ENCODE measurements around the gene CD44.

CD44 gene

DNA sequence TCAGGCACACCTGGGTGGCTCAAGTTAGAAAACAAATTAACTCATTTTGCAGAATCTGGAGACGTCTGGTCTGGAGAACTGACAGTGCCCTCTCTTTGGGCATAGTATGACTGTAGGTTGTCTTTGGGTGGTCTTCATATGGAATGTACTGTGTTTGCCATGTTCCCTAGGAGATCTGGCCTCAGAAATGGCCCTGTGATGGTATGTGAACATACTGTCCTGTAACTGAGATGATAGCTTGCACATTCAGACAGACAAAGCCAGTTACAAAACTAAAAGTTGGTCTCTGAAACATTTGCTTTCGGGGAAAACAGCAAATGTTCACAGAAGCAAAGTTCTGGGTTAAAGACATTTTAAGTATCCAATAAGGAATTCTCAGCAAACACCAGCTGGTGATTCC lies 29.7 kb downstream of the CD44 start:
- Histone ChIP-seq H3K4me1 (ENCODE audit: control insufficient read depth, insufficient read depth, low read length, poor library complexity, severe bottlenecking) (peaks cover 43% of the 10 kb centered on the region), H3K4me3 (ENCODE audit: extremely low read depth, insufficient read depth, low read length, poor library complexity, severe bottlenecking) (no peak overlapping the region), H3K27ac (ENCODE audit: low read depth, low read length, severe bottlenecking) (no peak overlapping the region), H3K36me3 (ENCODE audit: control insufficient read depth, insufficient read depth, low read length) (peaks cover 58% of the 10 kb centered on the region), H3K9me3 (ENCODE audit: control insufficient read depth, low read length) (no peaks in the 10 kb centered on the region)
- WGBS, 2 experiments (ENCODE audit: insufficient coverage in 2 of 2), result 88 to 92% methylated on average over 2 of the region's 2 CpGs

GRCh38 chr11:35169112-35169511 lies 30.1 kb downstream of the CD44 start:
- no peaks in the 10 kb centered on the region for H3K9me3 ChIP-seq (ENCODE audit: control insufficient read depth, low read length)
- H3K4me1 ChIP-seq (ENCODE audit: control insufficient read depth, insufficient read depth, low read length, poor library complexity, severe bottlenecking), result peaks cover 48% of the 10 kb centered on the region
- WGBS, 2 experiments (ENCODE audit: insufficient coverage in 2 of 2), result 100% methylated on average over 1 of the region's 2 CpGs; no CpG with 5 or more reads in 1 of the 2 experiments
- no peak overlapping the region for H3K27ac ChIP-seq (ENCODE audit: low read depth, low read length, severe bottlenecking)
- peaks cover 53% of the 10 kb centered on the region for H3K36me3 ChIP-seq (ENCODE audit: control insufficient read depth, insufficient read depth, low read length)
- no peak overlapping the region for H3K4me3 ChIP-seq (ENCODE audit: extremely low read depth, insufficient read depth, low read length, poor library complexity, severe bottlenecking)

DNA sequence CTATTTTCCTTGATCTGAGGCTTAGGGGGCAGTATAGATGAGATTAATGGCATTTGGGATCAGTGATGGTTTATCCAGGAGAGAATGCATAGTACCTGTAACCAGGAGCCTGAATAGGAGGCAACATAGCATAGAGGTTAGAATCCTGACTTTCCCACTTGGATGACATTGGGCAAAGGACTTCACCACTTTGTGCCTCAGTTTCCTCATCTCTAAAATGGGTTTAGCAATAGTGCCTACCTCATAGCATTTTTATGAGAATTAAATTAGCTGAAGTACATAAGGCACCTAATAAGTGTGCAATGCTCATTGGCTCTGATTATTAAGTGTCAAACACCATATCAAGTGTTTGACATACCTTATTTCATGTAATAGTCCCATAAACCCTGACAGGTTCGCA lies 30.8 kb downstream of the CD44 start:
- no peak overlapping the region for H3K27ac ChIP-seq (ENCODE audit: low read depth, low read length, severe bottlenecking)
- H3K9me3 ChIP-seq (ENCODE audit: control insufficient read depth, low read length), result no peaks in the 10 kb centered on the region
- no peak overlapping the region for H3K4me3 ChIP-seq (ENCODE audit: extremely low read depth, insufficient read depth, low read length, poor library complexity, severe bottlenecking)
- WGBS, 2 experiments (ENCODE audit: insufficient coverage in 2 of 2), result no CpG with 5 or more reads among the region's 1 CpG
- peaks cover 47% of the 10 kb centered on the region for H3K36me3 ChIP-seq (ENCODE audit: control insufficient read depth, insufficient read depth, low read length)
- peaks cover 49% of the 10 kb centered on the region for H3K4me1 ChIP-seq (ENCODE audit: control insufficient read depth, insufficient read depth, low read length, poor library complexity, severe bottlenecking)

DNA sequence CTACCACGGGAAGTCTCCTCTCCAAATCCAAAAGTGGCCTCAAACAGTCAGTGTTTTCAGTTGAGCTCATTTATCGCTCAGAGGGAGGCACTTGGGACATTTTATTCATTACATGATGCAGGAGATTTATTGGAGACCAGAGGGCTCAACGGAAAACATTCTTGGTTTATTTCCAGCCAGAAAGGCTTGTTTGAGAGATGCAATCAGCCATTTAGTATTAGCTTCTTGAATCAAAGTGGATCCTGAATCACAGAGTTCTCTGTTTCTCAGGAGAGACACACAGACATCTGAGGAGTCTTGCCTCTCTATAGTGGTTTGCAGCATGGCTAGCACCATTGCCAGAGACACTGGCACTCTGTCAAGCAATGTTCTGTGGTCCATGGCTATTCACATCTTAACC lies 31.5 kb downstream of the CD44 start:
- 93 to 96% methylated on average over 2 to 3 of the region's 3 CpGs for WGBS, 2 experiments (ENCODE audit: insufficient coverage in 2 of 2)
- peaks cover 39% of the 10 kb centered on the region for H3K36me3 ChIP-seq (ENCODE audit: control insufficient read depth, insufficient read depth, low read length)
- H3K9me3 ChIP-seq (ENCODE audit: control insufficient read depth, low read length), result no peaks in the 10 kb centered on the region
- H3K4me3 ChIP-seq (ENCODE audit: extremely low read depth, insufficient read depth, low read length, poor library complexity, severe bottlenecking), result no peak overlapping the region
- no peak overlapping the region for H3K27ac ChIP-seq (ENCODE audit: low read depth, low read length, severe bottlenecking)
- H3K4me1 ChIP-seq (ENCODE audit: control insufficient read depth, insufficient read depth, low read length, poor library complexity, severe bottlenecking), result peaks cover 45% of the 10 kb centered on the region

GRCh38 chr11:35171226-35171625 lies 32.3 kb downstream of the CD44 start:
- peaks cover 38% of the 10 kb centered on the region for H3K4me1 ChIP-seq (ENCODE audit: control insufficient read depth, insufficient read depth, low read length, poor library complexity, severe bottlenecking)
- H3K27ac ChIP-seq (ENCODE audit: low read depth, low read length, severe bottlenecking), result no peak overlapping the region
- no peak overlapping the region for H3K4me3 ChIP-seq (ENCODE audit: extremely low read depth, insufficient read depth, low read length, poor library complexity, severe bottlenecking)
- no peaks in the 10 kb centered on the region for H3K9me3 ChIP-seq (ENCODE audit: control insufficient read depth, low read length)
- peaks cover 36% of the 10 kb centered on the region for H3K36me3 ChIP-seq (ENCODE audit: control insufficient read depth, insufficient read depth, low read length)
- no CpG with 5 or more reads among the region's 1 CpG for WGBS, 2 experiments (ENCODE audit: insufficient coverage in 2 of 2)

DNA sequence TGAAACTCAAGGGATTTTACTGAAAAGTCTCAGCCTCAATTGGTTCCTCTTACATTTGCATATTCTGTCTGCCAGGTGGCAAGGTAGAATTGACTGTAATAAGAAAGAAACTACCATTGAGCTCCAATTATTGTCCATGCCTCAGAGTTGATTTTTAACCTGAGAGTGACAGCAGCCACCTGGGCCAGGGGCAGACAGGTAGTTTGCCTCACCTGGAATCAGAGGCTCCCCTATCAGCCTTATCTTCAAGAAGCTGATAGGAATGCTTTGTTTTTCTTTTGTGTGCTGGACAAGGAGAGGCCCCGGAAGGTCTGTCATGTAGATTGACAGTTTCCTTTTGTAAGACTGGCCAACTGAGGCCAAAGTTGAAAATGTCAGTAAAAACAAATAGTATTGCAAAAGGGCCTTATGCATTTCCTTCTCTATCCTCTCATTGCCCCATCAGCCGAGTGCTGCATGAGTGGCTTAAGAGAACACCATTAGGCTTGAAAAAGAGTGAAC lies 34.1 kb downstream of the CD44 start:
- Histone ChIP-seq H3K4me1 (ENCODE audit: control insufficient read depth, insufficient read depth, low read length, poor library complexity, severe bottlenecking) (peaks cover 23% of the 10 kb centered on the region), H3K27ac (ENCODE audit: low read depth, low read length, severe bottlenecking) (no peak overlapping the region), H3K9me3 (ENCODE audit: control insufficient read depth, low read length) (no peaks in the 10 kb centered on the region), H3K36me3 (ENCODE audit: control insufficient read depth, insufficient read depth, low read length) (peaks cover 49% of the 10 kb centered on the region), H3K4me3 (ENCODE audit: extremely low read depth, insufficient read depth, low read length, poor library complexity, severe bottlenecking) (no peak overlapping the region)
- 73 to 100% methylated on average over 1 to 2 of the region's 2 CpGs for WGBS, 2 experiments (ENCODE audit: insufficient coverage in 2 of 2)

GRCh38 chr11:35173616-35174566 lies 34.9 kb downstream of the CD44 start:
- H3K36me3 ChIP-seq (ENCODE audit: control insufficient read depth, insufficient read depth, low read length), result peaks cover 53% of the 10 kb centered on the region
- H3K4me1 ChIP-seq (ENCODE audit: control insufficient read depth, insufficient read depth, low read length, poor library complexity, severe bottlenecking), result peaks cover 27% of the 10 kb centered on the region
- H3K27ac ChIP-seq (ENCODE audit: low read depth, low read length, severe bottlenecking), result peak overlapping the region; percentile 10
- WGBS, 2 experiments (ENCODE audit: insufficient coverage in 2 of 2), result 86% methylated on average over 2 of the region's 3 CpGs; no CpG with 5 or more reads in 1 of the 2 experiments
- H3K4me3 ChIP-seq (ENCODE audit: extremely low read depth, insufficient read depth, low read length, poor library complexity, severe bottlenecking), result no peak overlapping the region
- no peaks in the 10 kb centered on the region for H3K9me3 ChIP-seq (ENCODE audit: control insufficient read depth, low read length)

- H3K9me3 ChIP-seq (ENCODE audit: control insufficient read depth, low read length), result no peaks in the 10 kb centered on the region
- peaks cover 33% of the 10 kb centered on the region for H3K4me1 ChIP-seq (ENCODE audit: control insufficient read depth, insufficient read depth, low read length, poor library complexity, severe bottlenecking)
- no peak overlapping the region for H3K4me3 ChIP-seq (ENCODE audit: extremely low read depth, insufficient read depth, low read length, poor library complexity, severe bottlenecking)
- peak overlapping the region; percentile 11 for H3K27ac ChIP-seq (ENCODE audit: low read depth, low read length, severe bottlenecking)
- 78 to 100% methylated on average over 1 of the region's 3 CpGs for WGBS, 2 experiments (ENCODE audit: insufficient coverage in 2 of 2)
- H3K36me3 ChIP-seq (ENCODE audit: control insufficient read depth, insufficient read depth, low read length), result peaks cover 53% of the 10 kb centered on the region
These were observed 35.7 kb downstream of the CD44 start for GRCh38 chr11:35174666-35175065.

DNA sequence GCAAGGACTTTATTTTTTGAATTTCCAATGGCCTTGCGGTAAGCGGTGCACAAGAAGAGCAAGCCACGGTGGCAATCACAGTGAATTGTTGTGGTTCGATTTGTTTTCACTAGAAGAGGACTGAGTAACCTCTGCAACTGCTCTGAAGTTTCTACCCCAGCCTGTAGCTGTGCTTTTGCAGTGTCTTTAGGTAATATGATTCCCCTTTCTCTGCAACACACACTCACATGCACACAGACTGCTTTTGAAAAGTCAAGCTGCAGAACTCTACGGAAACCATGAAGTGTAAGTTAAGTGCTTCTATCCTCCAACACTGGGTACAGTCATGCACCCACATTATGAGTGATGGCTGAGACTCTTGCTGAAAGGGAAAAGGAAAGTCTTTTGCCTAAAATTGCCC lies 38.4 kb downstream of the CD44 start:
- H3K27ac ChIP-seq (ENCODE audit: low read depth, low read length, severe bottlenecking), result no peak overlapping the region

GRCh38 chr11:35178067-35178805 lies 39.3 kb downstream of the CD44 start:
- no peak overlapping the region for H3K27ac ChIP-seq (ENCODE audit: low read depth, low read length, severe bottlenecking)
- H3K4me3 ChIP-seq (ENCODE audit: extremely low read depth, insufficient read depth, low read length, poor library complexity, severe bottlenecking), result no peak overlapping the region
- H3K9me3 ChIP-seq (ENCODE audit: control insufficient read depth, low read length), result no peaks in the 10 kb centered on the region
- no CpG with 5 or more reads among the region's 3 CpGs for WGBS, 2 experiments (ENCODE audit: insufficient coverage in 2 of 2)
- peaks cover 29% of the 10 kb centered on the region for H3K4me1 ChIP-seq (ENCODE audit: control insufficient read depth, insufficient read depth, low read length, poor library complexity, severe bottlenecking)
- peaks cover 65% of the 10 kb centered on the region for H3K36me3 ChIP-seq (ENCODE audit: control insufficient read depth, insufficient read depth, low read length)

More for the DNA sequence above, 38.4 kb downstream of the CD44 start:
- peaks cover 57% of the 10 kb centered on the region for H3K36me3 ChIP-seq (ENCODE audit: control insufficient read depth, insufficient read depth, low read length)
- H3K4me1 ChIP-seq (ENCODE audit: control insufficient read depth, insufficient read depth, low read length, poor library complexity, severe bottlenecking), result peaks cover 33% of the 10 kb centered on the region
- H3K4me3 ChIP-seq (ENCODE audit: extremely low read depth, insufficient read depth, low read length, poor library complexity, severe bottlenecking), result no peak overlapping the region
- H3K9me3 ChIP-seq (ENCODE audit: control insufficient read depth, low read length), result no peaks in the 10 kb centered on the region
- 90 to 96% methylated on average over 3 to 4 of the region's 5 CpGs for WGBS, 2 experiments (ENCODE audit: insufficient coverage in 2 of 2)
